SHP77 treated with DMSO at 0.1 percent for 48 hours (cell line): ENCODE results near the gene LARP1B.
"Not testable (repeated sequence)": the region's sequence is repeated elsewhere in the genome, so short reads cannot be mapped to it uniquely, and the experiment has no call there.

ENCODE experiments used
- DNase-seq: peaks from one replicate; lab custom pipeline; 2025; lab: John Stamatoyannopoulos, UW

The LARP1B gene

GRCh38 chr4:128135391-128135790 lies 74.3 kb downstream of the LARP1B start:
- DNase-seq = no peak

GRCh38 chr4:128141866-128142265 lies 80.8 kb downstream of the LARP1B start:
- no peak for DNase-seq

GRCh38 chr4:128145727-128146126 lies 84.6 kb downstream of the LARP1B start:
- no peak for DNase-seq

- no peak for DNase-seq
Observed at GRCh38 chr4:128153800-128154199, 92.7 kb downstream of the LARP1B start.

- no peak for DNase-seq
Observed at GRCh38 chr4:128155231-128155855, 94.2 kb downstream of the LARP1B start.

DNA sequence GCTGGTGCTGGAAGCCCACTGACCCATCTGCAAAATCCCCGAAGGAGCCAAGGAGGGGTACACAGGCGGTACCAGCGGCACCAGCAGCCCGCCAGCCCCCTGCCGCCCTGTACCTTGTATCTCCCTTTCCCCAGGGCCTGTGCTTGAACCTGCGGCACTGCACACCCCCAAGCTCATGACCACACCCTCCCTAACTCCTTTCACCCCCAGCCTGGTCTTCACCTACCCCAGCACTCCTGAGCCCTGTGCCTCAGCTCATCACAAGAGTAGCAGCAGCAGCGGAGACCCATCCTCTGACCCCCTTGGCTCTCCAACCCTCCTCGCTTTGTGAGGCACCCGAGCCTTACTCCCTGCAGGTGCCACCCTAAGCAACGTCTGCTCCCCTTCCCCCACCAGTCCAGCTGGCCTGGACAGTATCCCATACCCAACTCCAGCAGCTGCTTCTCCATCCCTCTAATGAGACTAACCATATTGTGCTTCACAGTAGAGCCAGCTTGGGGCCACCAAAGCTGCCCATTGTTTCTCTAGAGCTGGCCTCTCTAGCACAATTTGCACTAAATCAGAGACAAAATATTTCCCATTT lies 94.9 kb downstream of the LARP1B start:
- DNase-seq = no peak

DNA sequence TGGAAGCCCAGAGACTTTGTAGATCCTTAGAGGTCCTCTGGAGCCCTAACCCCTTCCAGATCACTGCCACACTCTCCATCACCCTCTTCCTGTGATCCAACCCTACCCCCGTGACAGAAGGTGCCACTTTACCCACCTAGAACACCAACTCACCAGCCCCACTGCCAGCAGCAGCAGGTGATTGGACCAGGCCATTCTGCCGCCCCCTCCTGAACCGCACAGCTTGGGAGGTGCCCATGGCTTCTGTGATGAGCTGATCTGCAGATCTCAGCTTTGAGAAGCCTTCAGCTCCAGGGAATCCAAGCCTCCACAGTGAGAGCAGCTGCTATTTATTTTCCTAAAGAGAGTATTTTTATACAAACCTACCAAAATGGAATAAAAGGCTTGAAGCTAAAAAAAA lies 95.4 kb downstream of the LARP1B start:
- DNase-seq = not testable (repeated sequence)

- DNase-seq = no peak
Observed at GRCh38 chr4:128158894-128159293, 97.8 kb downstream of the LARP1B start.

GRCh38 chr4:128159967-128160366 lies 98.9 kb downstream of the LARP1B start:
- DNase-seq = no peak

DNA sequence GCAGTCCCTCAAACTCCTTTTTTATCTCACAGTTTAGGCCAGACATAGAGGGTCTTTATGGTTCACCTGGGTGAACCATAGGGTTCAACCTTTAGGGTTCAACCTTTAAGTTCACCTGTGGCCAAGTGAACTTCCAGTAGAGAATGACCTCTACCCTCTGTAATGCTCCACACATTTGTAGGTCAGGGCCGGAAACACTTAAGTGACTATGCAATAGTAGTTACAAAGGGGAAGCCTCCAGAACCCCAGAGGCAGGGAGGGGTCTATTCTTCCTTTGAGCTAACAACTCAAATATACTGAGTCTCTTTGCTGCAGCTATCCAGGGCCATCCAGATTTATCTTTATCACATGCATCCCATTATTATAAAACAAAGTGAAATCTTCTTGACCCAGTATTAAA lies 100.0 kb downstream of the LARP1B start:
- no peak for DNase-seq

DNA sequence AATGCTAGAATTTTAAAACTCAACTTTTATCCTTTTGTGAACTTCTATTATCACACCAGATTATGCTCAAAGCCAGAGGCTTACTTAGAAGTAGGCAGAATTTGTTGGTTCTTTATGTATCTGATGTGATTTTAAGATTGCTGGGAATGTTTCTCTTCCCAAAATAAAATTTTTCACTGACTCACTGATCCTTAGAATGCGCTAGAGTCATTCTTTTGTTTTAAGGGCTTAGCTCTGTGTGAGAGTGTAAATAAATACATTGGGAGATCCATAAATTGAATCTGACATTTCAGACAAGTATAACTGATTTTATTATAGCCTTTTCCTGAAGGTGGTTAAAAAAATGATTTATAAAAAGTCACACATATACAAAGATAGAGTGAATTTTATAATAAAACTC lies 101.3 kb downstream of the LARP1B start:
- no peak for DNase-seq

GRCh38 chr4:128163177-128164117 lies 102.3 kb downstream of the LARP1B start:
- no peak for DNase-seq

- no peak for DNase-seq
Observed at GRCh38 chr4:128166982-128167381, 105.9 kb downstream of the LARP1B start.

DNA sequence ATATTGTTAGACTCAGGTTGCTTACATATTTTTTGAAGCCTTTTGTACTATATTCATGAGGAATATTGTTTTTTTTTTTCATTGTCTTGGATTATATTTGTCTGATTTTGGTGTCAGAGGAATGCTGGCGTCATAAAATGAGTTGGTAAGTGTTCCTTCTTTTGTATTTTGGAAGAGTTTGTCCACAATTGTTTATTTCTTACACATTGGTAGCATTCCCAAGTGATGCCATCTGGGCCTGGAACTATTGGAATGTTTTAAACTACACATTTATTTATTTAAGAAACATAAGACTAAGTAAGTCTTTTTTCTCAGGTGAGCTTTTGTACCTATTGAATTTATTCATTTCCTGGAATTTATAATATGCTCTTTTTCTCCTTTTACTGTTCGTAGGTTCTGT lies 107.6 kb downstream of the LARP1B start:
- no peak for DNase-seq

GRCh38 chr4:128169245-128169644 lies 108.1 kb downstream of the LARP1B start:
- DNase-seq = no peak

GRCh38 chr4:128176643-128177042 lies 115.5 kb downstream of the LARP1B start:
- DNase-seq = no peak

- no peak for DNase-seq
Observed at GRCh38 chr4:128177498-128177897, 116.4 kb downstream of the LARP1B start.

- DNase-seq = no peak
Observed at GRCh38 chr4:128186623-128187022, 125.5 kb downstream of the LARP1B start.

DNA sequence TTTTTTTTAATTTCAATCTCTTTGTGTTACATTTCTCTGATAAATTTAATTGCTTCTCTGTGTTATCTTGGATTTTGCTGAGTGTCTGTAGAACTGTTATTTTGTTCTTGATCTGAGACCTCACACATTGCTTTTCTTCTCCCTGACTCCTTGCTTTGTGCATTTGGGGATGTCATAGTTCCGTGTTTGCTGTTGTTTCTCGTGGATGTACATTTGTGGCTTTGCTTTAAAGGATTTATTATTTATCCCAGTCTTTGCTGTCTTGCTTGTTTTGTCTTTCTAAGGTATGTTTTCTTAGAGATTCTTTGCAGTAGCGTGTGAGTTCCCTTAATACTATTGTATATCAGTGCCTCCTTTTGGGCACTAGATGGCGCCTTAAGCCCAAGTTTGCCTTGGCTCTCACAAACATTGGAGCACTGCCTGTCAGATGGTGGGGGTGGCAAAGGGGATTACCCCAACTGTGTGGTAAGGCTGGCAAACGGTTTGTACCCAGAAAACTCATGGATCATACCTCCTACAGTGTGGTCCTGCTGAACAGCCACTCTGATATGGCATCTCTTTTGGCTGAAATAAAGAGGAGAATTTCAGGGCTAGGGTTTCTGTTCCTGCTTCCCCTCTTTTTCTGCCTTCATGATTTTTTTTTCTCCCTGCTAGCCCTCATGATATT lies 130.1 kb downstream of the LARP1B start:
- DNase-seq = no peak

- no peak for DNase-seq
Observed at GRCh38 chr4:128220286-128221235, 159.4 kb downstream of the LARP1B start.

GRCh38 chr4:128221586-128221985 lies 160.5 kb downstream of the LARP1B start:
- DNase-seq = no peak
